WERI-Rb-1 (cell line): ENCODE results near the gene POLR2B.
"Not testable (repeated sequence)": the region's sequence is repeated elsewhere in the genome, so short reads cannot be mapped to it uniquely, and the experiment has no call there.

Experiments
- DNase-seq: peaks from one replicate; pipeline ENCODE4 v3.0.0-alpha.2; 2020
- H3K27ac ChIP-seq: fragments of 250-450 bp; sonication (Bioruptor Pico); 2 replicates; pipeline ENCODE4 v1.5.1; 2020; ENCODE audit warnings: mild to moderate bottlenecking, moderate library complexity
- H3K27me3 ChIP-seq: fragments of 250-450 bp; sonication (Bioruptor Pico); 2 replicates; pipeline ENCODE4 v1.5.1; 2021; ENCODE audit warnings: mild to moderate bottlenecking, low read depth, moderate library complexity; ENCODE audit not compliant: insufficient read depth, severe bottlenecking
- H3K36me3 ChIP-seq: fragments of 250-450 bp; sonication (Bioruptor Pico); 2 replicates; pipeline ENCODE4 v1.5.1; 2020; ENCODE audit warnings: mild to moderate bottlenecking, moderate library complexity
- H3K4me3 ChIP-seq: 2 replicates; pipeline ENCODE4 v1.5.1; 2011; ENCODE audit warnings: low read depth, mild to moderate bottlenecking, control low read depth, low read length
- H3K9me3 ChIP-seq: fragments of 250-450 bp; sonication (Bioruptor Pico); 2 replicates; pipeline ENCODE4 v1.5.1; 2021; ENCODE audit warnings: mild to moderate bottlenecking, moderate library complexity; ENCODE audit not compliant: severe bottlenecking
- CTCF ChIP-seq: IDR thresholded peaks from 2 replicates; pipeline ENCODE4 v1.5.1; 2011; ENCODE audit warnings: low read depth, mild to moderate bottlenecking, control low read depth, inconsistent platforms, low read length

The POLR2B gene

GRCh38 chr4:57041020-57041419, 62.3 kb downstream of the POLR2B start:
- Histone ChIP-seq H3K27me3 (no peaks in the 10 kb centered on the region), H3K27ac (no peak overlapping the region), H3K36me3 (no peaks in the 10 kb centered on the region), H3K9me3 (no peaks in the 10 kb centered on the region), H3K4me3 (no peak overlapping the region)
- DNase-seq = no peak
- no peak for TF ChIP-seq CTCF

- no peak overlapping the region for H3K27ac ChIP-seq
- H3K9me3 ChIP-seq = no peaks in the 10 kb centered on the region
- TF ChIP-seq CTCF = no peak
- DNase-seq = no peak
- H3K27me3 ChIP-seq = no peaks in the 10 kb centered on the region
- H3K4me3 ChIP-seq = no peak overlapping the region
- H3K36me3 ChIP-seq = no peaks in the 10 kb centered on the region
These were observed 64.0 kb downstream of the POLR2B start for GRCh38 chr4:57042711-57043169.

GRCh38 chr4:57043347-57044251, 64.9 kb downstream of the POLR2B start:
- Histone ChIP-seq H3K4me3 (no peak overlapping the region), H3K9me3 (no peaks in the 10 kb centered on the region), H3K27ac (no peak overlapping the region), H3K36me3 (no peaks in the 10 kb centered on the region), H3K27me3 (no peaks in the 10 kb centered on the region)
- TF ChIP-seq CTCF = no peak
- DNase-seq = no peak

- Histone ChIP-seq H3K9me3 (no peaks in the 10 kb centered on the region), H3K4me3 (no peak overlapping the region), H3K27ac (no peak overlapping the region), H3K27me3 (no peaks in the 10 kb centered on the region), H3K36me3 (no peaks in the 10 kb centered on the region)
- TF ChIP-seq CTCF = no peak
- DNase-seq = no peak
These were observed 65.6 kb downstream of the POLR2B start for GRCh38 chr4:57044279-57044678.

GRCh38 chr4:57044996-57045395, 66.3 kb downstream of the POLR2B start:
- H3K9me3 ChIP-seq = no peaks in the 10 kb centered on the region
- H3K4me3 ChIP-seq = no peak overlapping the region
- H3K27ac ChIP-seq = no peak overlapping the region
- no peak for DNase-seq
- no peak for TF ChIP-seq CTCF
- no peaks in the 10 kb centered on the region for H3K36me3 ChIP-seq
- no peaks in the 10 kb centered on the region for H3K27me3 ChIP-seq

- H3K27ac ChIP-seq, H3K9me3 ChIP-seq, H3K36me3 ChIP-seq, H3K27me3 ChIP-seq, DNase-seq, H3K4me3 ChIP-seq: not testable (repeated sequence)
These were observed 68.3 kb downstream of the POLR2B start for GRCh38 chr4:57047046-57047445.
